OCI-LY7 (cell line): Measurements from ENCODE around the gene PHF5A.

Source experiments
- EZH2phosphoT487 ChIP-seq: fragments of 200-600 bp; sonication (generic); IDR thresholded peaks from 2 replicates; pipeline ENCODE4 v1.6.1; 2018; ENCODE audit warnings: low read depth, borderline replicate concordance, mild to moderate bottlenecking, mixed run types, antibody characterized with exemption, low read length, moderate library complexity, mixed read lengths
- TF ChIP-seq, protein P1 (sequence below): fragments of 200-600 bp; sonication (generic); conservative IDR thresholded peaks from 2 replicates; pipeline ENCODE4 v1.5.1; 2014; ENCODE audit warnings: mild to moderate bottlenecking, antibody characterized with exemption, low read length, moderate library complexity, mixed read lengths

DNA sequence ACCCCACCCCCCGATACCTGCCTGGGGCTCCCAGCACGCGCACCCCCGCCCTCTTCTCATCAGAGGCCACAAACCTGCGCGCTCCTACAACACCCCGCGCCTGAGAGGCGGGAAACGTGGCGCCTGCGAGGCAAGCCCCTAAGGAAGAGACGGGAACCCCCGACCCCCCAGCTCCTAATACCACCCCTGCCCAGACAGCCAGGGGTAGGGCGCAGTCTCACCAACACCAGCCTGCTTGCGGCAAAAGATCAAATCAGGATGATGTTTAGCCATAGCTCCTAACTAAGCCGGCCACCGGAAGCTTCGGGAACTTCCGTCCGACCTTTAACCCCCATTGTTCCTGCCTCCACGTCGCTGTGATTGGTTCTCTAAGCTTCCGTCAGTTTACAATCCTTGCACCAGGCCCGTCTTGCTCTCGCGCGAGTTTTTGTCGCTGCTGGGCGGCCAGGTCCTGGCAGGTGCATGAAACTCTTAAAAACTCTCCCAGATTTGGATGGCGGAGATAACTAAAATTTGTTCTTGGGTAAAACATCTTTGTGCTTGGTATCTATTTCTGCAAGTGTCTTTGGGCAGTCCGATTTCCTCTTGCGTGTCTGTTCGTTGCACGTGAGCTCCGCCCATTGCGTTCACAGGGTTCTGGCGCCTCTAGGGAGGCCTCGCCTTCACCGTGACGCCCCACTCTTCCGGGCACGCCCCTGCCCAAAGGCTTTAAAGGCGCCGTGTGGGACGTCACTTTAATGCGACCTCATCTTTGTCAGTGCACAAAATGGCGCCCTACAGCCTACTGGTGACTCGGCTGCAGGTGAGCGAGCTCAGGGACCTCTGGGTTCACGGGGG is at the start of gene PHF5A, which contains the start of gene ACO2:
- TF ChIP-seq, protein P1, sequence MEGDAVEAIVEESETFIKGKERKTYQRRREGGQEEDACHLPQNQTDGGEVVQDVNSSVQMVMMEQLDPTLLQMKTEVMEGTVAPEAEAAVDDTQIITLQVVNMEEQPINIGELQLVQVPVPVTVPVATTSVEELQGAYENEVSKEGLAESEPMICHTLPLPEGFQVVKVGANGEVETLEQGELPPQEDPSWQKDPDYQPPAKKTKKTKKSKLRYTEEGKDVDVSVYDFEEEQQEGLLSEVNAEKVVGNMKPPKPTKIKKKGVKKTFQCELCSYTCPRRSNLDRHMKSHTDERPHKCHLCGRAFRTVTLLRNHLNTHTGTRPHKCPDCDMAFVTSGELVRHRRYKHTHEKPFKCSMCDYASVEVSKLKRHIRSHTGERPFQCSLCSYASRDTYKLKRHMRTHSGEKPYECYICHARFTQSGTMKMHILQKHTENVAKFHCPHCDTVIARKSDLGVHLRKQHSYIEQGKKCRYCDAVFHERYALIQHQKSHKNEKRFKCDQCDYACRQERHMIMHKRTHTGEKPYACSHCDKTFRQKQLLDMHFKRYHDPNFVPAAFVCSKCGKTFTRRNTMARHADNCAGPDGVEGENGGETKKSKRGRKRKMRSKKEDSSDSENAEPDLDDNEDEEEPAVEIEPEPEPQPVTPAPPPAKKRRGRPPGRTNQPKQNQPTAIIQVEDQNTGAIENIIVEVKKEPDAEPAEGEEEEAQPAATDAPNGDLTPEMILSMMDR, result no peak
- TF ChIP-seq EZH2phosphoT487, result no peak
